Dedifferentiated amniotic fluid mesenchymal stem cell (primary cell): ENCODE results near the gene OTUD1.

ENCODE experiments used
- DNase-seq: peaks from one replicate; pipeline ENCODE4 v3.0.0-alpha.2; 2016; ENCODE audit errors: extremely low spot score

Gene OTUD1

GRCh38 chr10:23469596-23470237 is 30.8 kb downstream of the OTUD1 start:
- DNase-seq = no peak

GRCh38 chr10:23472181-23472580 is 33.3 kb downstream of the OTUD1 start:
- no peak for DNase-seq

GRCh38 chr10:23474081-23474480 is 35.2 kb downstream of the OTUD1 start:
- DNase-seq = no peak

- DNase-seq = no peak
Observed at GRCh38 chr10:23474626-23475025, 35.8 kb downstream of the OTUD1 start.

- no peak for DNase-seq
Observed at GRCh38 chr10:23478570-23478969, 39.7 kb downstream of the OTUD1 start.

GRCh38 chr10:23479798-23480473 is 41.1 kb downstream of the OTUD1 start:
- no peak for DNase-seq

- no peak for DNase-seq
Observed at GRCh38 chr10:23481363-23481961, 42.6 kb downstream of the OTUD1 start.

- DNase-seq = no peak
Observed at GRCh38 chr10:23490115-23490514, 51.2 kb downstream of the OTUD1 start.
